NCI-H2227 treated with DMSO at 0.1 percent for 48 hours (cell line): ENCODE results near the gene EEFSEC.

Source experiments
- DNase-seq: peaks from one replicate; lab custom pipeline; 2025; lab: John Stamatoyannopoulos, UW

Gene EEFSEC

DNA sequence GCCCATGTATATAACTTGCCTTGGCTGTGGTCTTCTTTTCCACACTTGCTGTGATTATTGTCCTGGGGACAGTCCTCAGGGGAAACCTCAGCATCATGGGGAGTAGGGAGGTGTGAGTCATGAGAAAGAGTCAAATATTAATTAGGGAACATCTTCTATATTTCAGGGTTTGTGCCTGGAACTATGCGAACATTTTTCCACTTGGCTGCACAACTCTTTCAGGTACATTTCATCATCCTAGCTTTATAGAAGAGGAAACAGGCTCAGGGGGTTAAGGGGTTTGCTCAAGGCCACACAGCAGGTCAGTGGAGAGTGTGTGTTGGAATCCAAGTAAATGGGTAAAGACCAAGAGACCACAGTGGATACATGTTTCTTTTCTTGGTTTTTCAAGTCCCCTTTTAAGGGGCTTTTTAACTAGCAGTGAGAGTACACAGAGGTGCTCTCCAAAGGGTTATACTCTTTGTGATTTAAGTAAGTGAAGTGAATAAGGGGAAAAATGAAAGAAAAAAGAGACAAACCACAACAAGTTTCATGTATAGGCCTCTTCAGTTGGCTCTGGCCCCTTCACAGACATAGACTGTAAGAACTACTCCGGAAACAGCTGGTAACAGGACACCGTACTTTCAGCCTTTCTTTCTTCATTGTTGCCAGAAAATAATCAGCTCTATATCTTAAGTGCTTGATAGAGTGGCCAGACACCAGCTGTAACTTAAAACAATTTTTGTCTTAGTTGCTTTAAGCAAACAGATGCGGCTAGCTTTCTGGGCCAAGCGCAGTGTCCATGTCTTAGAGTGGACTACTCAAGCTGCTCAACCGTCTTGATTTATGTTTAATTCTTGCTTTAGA is 64.6 kb downstream of the EEFSEC start:
- no peak for DNase-seq

DNA sequence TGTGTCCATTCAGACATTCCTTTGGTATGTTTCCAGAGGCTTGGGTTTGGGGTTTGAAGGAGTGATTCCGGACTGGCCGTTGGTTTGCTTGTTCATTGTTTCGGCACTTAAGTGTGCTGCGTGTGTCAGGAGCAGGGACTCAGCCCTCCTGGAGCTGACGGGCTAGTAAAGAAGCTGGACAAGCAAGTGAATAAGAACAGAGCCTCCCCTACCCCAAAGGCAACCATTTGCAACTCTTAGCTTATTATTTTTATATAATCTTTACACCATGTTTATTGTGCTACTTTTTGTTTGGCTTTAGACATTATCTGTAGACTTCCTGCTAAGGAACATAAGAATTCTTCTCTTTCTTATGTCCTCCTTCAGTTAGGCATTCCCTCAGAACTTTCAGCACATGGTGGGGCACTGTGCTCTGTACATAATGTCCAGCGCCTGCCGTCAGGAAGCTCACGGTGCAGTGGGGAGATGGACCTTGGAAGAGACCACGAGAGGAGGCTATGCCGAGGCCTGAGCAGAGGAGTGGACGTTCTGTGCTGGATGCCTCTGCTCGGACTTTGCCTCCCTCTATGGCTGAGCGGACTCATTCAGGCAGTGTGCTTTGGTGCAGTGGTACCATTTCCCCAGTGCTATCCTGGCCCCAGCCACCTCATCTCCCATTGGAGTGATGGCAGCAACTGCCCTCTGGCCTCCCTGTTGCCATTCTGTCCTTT is 65.4 kb downstream of the EEFSEC start:
- DNase-seq = no peak

DNA sequence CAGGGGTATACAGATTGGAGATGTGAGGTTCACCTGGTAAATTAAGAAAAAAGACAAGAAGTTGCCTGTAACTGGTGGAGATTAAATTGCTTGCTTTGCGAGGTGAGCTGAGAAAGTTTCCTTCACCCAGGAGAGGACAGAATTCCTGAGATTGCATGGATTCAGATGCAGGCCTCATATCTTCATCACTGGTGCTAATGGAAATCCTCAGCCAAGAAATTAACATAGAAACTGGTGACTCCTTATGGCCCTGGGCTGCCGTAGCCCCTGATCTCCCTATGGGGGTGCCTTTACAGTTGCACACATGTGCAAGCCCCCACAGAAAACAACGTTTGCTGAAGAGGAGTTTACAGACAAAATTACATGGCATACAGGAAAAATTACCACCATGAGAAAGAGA is 68.0 kb downstream of the EEFSEC start:
- no peak for DNase-seq

DNA sequence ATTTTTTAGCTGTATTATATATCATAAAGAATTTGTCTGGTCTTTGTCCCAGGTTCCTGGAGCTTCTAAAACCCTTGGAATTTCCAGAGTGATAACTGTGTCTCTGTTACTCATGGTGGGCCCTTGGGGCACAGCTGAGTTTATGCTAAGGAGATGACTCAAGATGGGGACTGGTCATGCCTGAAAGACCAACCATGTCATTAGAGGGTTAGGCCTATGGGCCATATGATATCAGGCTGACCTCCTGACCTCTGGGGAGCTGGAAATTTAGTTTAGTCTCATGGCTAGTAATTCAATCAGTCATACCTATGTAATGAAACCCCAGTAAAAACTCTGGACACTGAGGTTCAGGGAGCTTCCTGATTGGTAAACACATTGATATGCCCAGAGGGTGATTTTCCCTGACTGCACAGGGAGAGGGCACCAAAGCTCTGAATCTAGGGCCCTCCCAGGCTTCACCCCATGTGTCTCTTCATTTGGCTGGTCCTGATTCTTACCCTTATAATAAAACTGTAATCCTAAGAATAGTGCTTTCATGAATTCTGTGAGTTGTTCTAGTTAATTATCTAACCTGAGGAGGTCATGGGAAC is 69.6 kb downstream of the EEFSEC start:
- no peak for DNase-seq

DNA sequence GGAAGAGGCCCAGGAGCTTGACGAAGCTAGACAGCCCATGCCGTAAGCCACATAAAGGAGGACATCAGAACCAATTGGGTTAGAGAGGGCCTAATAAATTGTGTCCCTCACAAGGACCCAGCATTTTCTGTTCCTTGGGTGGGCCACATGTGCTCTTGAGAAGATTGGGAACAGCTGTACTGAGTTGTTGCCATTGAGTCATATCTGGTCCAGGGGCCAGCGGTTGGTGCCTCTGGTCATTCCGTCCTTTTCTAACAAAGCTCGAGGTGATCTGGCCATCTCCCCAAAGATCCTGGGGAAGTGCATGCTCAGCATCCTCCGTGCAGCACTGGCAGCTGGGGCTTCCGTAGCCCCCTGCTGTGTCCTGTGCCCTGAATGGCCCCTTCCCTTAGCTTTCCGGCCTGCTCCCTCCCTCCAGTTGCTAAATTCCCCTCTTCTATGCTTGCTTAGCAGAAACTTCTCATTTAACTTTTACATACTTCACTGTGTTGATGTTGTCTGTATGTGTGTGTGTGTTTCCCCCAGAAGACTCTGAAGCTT is 73.0 kb downstream of the EEFSEC start:
- DNase-seq = no peak

DNA sequence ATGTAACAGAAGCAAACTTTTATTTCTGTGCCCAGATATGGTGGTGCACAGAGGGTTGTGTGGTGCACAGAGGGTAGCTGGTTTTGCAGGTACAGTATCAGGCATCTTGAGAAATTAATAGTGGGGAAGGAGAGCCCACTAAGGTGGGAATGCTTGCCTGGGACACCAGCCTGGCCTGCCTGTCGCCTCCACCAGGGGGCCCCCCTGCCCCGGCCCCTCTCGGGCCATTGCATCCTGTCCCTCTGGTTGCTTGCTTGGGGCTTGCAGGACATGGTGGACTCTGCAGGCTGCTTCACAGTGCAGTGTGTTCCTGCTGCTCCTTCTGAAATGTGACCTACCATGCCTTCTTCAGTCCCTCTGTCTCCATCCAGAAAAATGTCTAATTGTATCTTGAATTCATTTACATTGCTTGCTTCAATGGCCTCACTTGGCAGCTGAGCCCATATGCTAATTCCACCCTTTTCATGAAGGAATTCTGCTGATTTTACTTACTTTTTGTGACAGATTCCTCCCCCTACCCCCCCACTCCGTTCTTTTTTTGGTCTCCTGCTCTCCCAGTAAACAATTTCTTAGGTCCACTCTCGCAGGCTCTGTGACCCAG is 73.6 kb downstream of the EEFSEC start:
- DNase-seq = no peak

DNA sequence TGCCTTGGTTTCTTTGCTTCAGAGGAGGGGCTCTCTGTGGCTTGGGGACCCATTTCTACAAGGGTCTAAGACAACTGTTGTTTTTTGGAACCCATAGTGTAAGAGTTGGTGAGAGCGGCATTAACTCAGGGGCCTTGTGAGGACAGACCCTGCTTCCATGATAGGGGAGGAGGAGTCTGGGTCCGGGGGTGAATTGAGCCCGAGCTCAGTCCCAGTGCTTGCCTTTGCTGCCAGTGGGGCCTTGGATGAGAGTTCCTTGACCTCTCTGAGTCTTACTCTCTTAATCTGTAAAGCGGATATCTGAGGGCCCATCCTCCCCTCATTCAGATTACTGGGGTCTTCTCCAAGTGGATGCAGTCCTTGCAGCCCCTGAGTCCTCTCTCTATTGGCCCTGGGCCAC is 74.2 kb downstream of the EEFSEC start:
- DNase-seq = no peak

DNA sequence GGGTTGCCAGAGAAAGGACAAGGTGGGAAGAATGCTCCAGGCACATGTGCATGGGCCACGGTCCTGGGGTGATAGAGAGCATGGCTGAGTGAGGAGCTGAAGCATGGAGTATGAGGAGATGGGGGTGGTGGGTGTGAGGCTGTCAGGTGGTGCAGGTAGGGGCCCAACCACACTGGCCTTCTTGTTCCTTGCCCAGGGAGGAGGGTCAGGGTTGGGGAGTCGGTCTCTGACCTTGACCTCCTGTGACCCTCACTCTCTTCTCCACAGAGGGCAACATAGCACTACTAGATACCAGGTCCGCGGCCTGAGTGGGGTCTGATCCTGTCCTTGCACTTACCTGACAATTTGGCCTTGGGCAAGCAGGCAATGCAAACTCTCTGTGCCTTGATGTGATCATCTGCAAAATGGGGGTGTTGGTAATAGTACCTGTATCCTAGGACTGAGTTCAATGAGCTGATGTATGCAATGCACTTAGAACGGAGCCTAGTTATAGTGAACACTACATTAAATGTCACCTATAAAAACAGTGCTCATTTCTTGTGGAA is 75.2 kb downstream of the EEFSEC start:
- DNase-seq = no peak

DNA sequence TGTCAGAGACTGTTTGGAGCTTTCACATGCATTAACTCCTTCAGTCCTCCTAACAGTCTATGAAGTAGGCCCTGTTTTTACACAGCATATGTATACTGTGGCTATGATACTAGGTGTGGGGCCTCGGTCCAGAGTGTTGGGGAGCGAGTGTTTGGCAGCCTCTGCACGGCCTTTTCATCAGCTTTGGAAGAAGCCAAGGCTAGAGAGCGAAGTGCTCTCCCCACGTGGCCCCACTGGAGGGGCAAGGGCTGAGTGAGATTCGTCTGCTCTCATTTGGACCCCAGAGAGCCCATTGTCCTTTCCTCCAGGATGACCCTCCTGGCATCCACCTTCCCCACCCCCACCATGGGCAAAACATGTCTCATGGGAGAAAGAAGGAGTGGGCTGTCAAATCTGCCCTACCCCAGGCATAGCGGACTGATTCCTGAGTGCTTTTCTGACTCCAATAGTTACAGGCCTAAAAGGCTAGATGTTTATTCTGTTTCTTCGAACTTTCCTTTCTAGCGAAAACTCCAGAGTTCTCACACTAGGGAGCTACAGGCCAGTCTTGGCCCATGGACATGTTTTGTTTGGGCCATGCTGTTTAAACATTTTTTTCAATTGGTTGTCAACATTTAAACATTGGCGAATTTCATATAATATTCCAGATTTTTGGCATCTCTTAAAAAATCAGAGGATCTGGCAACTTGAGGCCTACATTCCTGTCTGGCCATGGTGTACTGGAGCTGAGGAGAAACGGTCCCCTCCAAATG is 76.0 kb downstream of the EEFSEC start:
- DNase-seq = no peak

DNA sequence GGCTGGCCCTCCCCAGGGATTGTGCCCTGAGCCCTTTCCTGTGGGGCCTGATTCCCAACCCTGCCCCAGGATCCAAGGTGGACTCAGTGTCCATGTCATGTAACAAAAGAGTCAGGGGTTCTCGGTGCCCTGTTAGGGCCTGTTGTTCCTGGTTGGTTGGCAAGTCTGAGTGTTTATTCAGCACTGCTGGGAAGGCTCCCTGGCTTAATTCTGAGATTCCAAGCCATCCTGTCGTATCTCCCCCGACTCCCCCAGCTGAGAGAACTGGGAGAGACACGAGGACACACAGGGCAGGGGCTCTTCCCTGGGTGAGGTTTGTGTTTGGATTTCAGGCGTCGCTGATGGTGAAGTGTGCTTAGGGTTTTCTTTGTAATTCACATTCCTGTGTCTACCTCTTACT is 78.3 kb downstream of the EEFSEC start:
- DNase-seq = no peak

DNA sequence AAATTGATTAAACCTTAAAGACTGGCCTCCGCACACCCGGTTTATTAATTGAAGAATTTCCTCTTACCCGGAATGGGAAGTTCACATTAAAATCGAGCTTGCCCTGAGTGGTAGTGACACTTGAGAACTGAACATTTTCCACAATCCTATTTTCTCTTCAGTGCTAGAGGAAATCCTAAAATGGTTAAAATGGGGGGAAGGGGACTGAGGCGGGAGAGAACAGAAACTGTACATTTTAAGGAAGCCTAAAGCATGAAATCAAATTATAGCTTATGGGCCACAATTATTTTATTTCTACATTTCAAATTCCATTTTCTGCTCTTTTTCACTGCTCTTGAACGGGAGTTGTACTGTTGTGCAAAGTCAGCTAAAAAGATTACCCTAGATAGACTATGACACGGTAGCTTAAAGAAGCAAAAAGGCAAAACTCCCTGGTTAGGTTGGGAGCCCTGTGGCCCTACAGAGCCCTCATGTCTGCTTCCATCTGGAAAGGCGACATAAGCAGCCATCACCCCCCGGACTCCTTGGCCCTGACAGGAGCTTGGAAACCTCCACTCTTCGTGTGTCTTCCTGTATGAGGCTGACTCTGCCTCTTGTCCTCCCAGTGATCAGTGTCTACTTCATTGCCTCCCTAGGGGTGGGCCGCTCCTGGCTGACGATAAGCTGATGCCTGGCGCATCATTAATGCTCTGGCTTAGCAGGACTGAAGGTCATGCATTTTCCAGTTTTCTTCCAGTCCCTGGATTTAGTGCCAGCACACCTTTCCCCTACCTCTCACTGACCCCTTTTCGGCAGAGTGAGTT is 79.3 kb downstream of the EEFSEC start:
- DNase-seq = no peak

DNA sequence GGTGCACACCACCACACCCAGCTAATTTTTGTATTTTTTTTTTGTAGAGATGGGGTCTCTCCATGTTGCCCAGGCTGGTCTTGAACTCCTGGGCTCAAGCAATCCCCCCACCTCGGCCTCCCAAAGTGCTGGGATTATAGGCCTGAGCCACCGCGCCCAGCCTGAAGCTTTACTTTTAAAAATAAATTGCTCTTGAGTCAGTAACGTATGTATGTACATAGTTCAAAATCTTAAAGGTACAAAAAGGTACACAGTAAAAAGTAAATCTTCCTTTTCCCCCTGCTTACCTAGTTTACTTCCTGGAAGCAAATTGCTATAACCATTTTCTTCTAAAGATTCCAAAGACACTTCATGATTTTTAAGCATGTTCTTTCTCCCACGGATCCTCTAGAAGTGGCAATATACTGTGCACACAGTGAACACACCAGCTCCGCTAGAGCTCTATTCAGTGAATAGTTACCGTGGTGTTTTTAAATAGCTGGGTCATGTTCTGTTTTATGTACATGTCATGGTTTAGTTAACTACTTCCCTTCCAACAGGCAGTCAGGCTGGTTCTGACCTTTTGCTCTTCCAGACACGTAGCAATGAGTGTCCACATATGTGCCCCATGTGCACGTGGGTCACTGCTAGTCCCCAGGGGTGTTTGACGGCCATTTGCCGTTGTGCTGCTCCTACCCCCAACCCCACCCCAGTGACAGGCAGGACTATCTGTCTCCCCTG is 82.1 kb downstream of the EEFSEC start:
- DNase-seq = no peak

DNA sequence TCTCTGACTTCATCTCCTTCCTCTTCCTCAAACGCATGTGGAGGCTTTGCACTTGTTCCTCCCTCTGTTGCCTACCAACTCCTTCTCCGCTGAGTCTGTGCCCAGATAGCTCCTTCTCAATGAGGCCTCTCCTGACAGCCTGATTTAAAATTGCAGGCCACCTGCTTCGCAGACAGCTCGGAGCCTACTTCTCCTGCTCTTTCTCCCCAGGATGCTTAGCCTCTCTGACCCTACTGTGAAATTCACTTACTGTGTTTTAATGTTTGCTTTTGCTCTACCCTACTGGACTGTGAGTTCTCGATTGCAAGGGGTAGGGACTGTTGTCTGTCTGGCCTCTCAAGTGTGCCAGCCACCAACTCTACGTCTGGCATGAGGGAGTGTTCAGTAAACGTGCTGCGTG is 83.4 kb downstream of the EEFSEC start:
- peak; percentile 57 for DNase-seq

DNA sequence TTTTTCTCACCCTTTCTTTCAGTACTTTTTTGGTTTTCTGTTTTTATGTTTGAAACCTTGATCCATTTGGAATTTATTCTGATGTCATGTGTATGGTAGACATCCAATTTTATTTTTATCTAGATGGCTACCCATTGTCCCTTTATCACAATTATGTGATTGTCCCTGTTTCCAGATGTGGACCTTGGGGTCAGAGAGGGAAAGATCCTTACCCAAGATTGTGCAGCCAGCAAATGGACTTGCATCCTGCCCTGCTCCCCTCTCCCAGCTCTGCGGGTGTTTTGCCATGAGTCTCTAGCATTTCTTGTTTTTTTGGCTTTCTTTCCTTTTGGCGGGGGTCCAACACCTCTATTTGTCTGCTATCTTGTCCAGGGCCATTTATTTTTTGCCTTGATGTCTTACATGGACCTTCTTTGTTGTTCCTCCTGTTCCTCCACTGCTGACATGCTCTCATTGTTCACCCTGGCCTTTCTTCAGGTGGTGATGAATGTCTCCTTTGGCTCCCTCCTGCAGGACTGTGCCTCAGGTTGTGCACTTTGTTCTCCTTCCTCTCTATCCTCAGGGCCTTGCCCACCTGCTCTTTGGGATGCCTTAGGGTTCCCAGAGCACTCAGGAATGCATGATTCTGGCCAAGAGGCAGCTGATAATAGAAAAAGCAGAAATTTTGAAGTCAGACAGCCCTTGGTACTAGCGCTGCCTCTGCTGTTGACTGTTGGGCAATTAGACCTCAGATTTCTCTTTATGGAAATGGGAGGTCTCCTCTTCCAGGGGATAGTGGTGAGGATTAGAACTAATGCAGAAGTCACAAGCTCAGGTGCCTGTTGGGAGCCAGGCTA is 84.3 kb downstream of the EEFSEC start:
- no peak for DNase-seq

DNA sequence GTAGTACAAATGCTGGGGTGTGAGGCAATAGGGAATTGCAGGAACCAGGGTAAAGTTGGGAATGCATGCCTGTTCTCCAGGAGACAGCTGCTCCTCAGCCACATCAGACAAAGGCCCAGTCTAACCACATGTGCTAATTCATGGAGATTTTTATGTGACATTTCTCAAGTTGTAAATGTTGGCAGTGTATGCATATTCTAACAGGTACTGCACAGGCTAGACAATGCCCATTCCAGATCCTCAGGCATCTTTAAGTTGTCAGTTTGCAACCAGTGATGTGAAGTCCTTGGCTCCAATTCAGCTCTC is 84.9 kb downstream of the EEFSEC start:
- DNase-seq = no peak

DNA sequence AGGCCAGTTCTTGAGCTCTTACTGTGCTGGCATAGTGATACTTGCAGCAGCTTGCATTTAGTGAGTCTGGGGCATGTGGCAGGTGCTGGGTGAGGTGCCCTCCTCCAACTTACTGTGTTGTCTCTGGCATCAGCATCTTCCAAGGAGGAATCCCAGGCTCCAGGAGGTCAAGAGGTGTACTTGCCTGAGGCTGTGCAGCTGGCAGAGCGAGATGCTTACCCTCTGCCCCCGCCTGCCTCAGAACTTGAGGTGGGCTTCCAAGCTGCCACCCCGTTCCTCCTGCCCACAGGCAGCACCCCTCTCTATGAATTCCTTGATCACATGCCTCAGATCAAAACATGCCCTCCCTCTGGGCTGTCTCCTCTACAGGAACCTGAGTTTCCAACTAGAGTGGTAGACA is 86.0 kb downstream of the EEFSEC start:
- DNase-seq = no peak

DNA sequence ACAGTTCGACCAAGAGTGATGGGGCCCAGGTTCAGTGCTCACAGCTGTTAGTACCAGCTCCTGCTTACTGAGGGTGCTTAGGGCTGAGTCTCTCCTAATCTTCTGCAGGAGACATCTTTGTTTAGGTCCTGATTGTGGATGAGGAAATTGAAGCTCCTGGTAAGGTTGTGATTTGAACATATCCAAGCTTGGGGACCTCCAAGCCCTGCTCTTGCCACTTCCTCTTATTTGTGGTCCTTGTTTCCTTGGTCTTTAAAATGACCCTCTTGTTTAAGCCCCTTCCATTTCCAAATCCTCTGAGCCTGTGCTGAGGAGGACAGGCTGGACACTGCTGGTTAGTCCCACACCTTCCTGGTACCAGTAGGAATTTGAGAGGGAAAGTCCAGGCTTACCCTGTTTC is 87.0 kb downstream of the EEFSEC start:
- no peak for DNase-seq

DNA sequence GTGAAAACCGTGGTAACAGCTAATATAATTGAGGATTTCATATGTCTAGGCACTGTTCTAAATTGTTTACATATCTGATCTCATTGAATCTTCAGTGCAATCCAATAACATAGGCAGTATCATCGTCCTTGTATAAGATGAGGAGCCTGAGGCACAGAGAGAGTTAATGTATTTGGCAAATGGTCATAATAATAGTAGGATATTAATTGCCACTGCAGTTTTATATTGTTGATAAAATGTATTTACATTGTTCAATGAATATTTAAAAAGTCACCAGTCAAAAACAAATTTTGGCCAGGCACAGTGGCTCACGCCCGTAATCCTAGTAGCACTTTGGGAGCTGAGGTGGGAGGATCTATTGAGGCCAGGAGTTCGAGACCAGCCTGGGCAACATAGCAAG is 88.5 kb downstream of the EEFSEC start:
- DNase-seq = no peak
